Measurements from ENCODE around the gene C14orf180. TPM values are rescaled to one million over a fixed set of nuclear protein-coding genes. Genes with fewer than 3 reads are reported as not detected.

C14orf180 gene
- total and polyA plus RNA-seq, 4 experiments from 2014 or later, result not detected

Other genes starting within 250 kb of the C14orf180 start
- not detected for gene TMEM179, start 25.0 kb downstream of the C14orf180 start, total RNA-seq
- gene TMEM179, start 25.0 kb downstream of the C14orf180 start, polyA plus RNA-seq, result not detected
- gene INF2, start 109.9 kb downstream of the C14orf180 start, total RNA-seq, result 10 to 100 TPM; 93.1 to 96.8 TPM
- gene INF2, start 109.9 kb downstream of the C14orf180 start, polyA plus RNA-seq, result 10 to 100 TPM in 1 of 2 donors, 1 to 10 TPM in 1; 4.0 to 11.6 TPM
- gene ADSS1, start 144.5 kb downstream of the C14orf180 start, total RNA-seq, result 1 to 10 TPM; 1.5 TPM
- 1 to 10 TPM in 1 of 2 donors, under 1 TPM in 1; 0.16 to 1.8 TPM for gene ADSS1, start 144.5 kb downstream of the C14orf180 start, polyA plus RNA-seq
- 10 to 100 TPM; 69.3 to 80.2 TPM for gene SIVA1, start 173.4 kb downstream of the C14orf180 start, total RNA-seq
- 100 to 1,000 TPM; 208 to 266 TPM for gene SIVA1, start 173.4 kb downstream of the C14orf180 start, polyA plus RNA-seq
- 10 to 100 TPM; 88.7 to 90.5 TPM for gene AKT1, start 216.0 kb downstream of the C14orf180 start, total RNA-seq
- gene AKT1, start 216.0 kb downstream of the C14orf180 start, polyA plus RNA-seq, result 10 to 100 TPM in 1 of 2 donors, 1 to 10 TPM in 1; 5.3 to 23.5 TPM
- 10 to 100 TPM; 11.6 to 12.3 TPM for gene ZBTB42, start 221.3 kb downstream of the C14orf180 start, total RNA-seq
- gene ZBTB42, start 221.3 kb downstream of the C14orf180 start, polyA plus RNA-seq, result 1 to 10 TPM; 2.0 to 2.1 TPM